Body of pancreas (tissue), 4 donors: Measurements from ENCODE around the gene ARHGEF3. TPM values are rescaled to one million over a fixed set of nuclear protein-coding genes. Genes with fewer than 3 reads are reported as not detected.
A peak's percentile ranks its signal among the peaks of the same experiment; 100 is the strongest.

Experiments
- ATAC-seq: fragments of 150-250 bp; one replicate; pipeline ENCODE4 v1.9.1; 2016
- DNase-seq, 4 donors: peaks; one replicate each; pipeline ENCODE4 v3.0.0-alpha.2; 2019
- H3K27ac ChIP-seq, 4 donors: fragments of 200-600 bp; sonication (generic); 1 replicate in 3 of 4; 2 replicates in 1 of 4; pipeline versions ENCODE4 v1.5.1 to v1.6.1; 2016 to 2019; ENCODE audit warnings: mild to moderate bottlenecking in 1 of 4, mixed read lengths in 1 of 4, moderate library complexity in 1 of 4
- H3K27me3 ChIP-seq, 2 donors: fragments of 200-600 bp; sonication (generic); one replicate each; pipeline ENCODE4 v1.6.0; 2016; ENCODE audit warnings: mild to moderate bottlenecking in 1 of 2
- H3K36me3 ChIP-seq, 2 donors: fragments of 200-600 bp; sonication (generic); replicated peaks in 1 of 2; 2 replicates each; pipeline ENCODE4 v1.5.1; 2016; ENCODE audit warnings: low read depth in 2 of 2; ENCODE audit not compliant: insufficient read depth in 1 of 2
- H3K4me1 ChIP-seq: fragments of 200-600 bp; sonication (generic); one replicate; pipeline ENCODE4 v1.6.0; 2016
- H3K4me3 ChIP-seq, 2 donors: fragments of 200-600 bp; sonication (generic); 1 replicate in 1 of 2; 2 replicates in 1 of 2; pipeline ENCODE4 v1.5.1; 2016 to 2019
- H3K9me3 ChIP-seq, 3 donors: fragments of 200-600 bp; sonication (generic); 1 replicate in 2 of 3; 2 replicates in 1 of 3; pipeline ENCODE4 v1.5.1; 2016
- CTCF ChIP-seq, 7 experiments: fragments of 450-650 bp in 4 of 7; fragments of 200-600 bp in 3 of 7; sonication (generic) in 3 of 7; IDR thresholded peaks; one replicate each; pipeline ENCODE4 v1.5.1; 2016 to 2019; ENCODE audit warnings: antibody characterized with exemption in 7 of 7
- POLR2A ChIP-seq, 3 donors: fragments of 450-650 bp; IDR thresholded peaks; one replicate each; pipeline ENCODE4 v1.6.1; 2016; ENCODE audit warnings: antibody characterized with exemption in 3 of 3, mild to moderate bottlenecking in 2 of 3
- WGBS, 2 donors: methylation state at CpG; one replicate each; pipeline ENCODE4 v1.1.5; 2017; 5-methylcytosine and 5-hydroxymethylcytosine counted together
- intact Hi-C: fragments of 100-400 bp; cut with DNase I; formaldehyde crosslinking; loops from one replicate; pipeline ENCODE4 v1.15.1; 2023
- total RNA-seq, 2 donors: library from RNA; depleted of rRNA; stranded (reverse); fragments of >200 nt; gene quantifications; one replicate each; pipeline ENCODE4 v1.1.0, GENCODE V29; 2016

Gene ARHGEF3
- total RNA-seq, 2 donors from 2014 or later: 27.4 to 38.7 TPM

DNA sequence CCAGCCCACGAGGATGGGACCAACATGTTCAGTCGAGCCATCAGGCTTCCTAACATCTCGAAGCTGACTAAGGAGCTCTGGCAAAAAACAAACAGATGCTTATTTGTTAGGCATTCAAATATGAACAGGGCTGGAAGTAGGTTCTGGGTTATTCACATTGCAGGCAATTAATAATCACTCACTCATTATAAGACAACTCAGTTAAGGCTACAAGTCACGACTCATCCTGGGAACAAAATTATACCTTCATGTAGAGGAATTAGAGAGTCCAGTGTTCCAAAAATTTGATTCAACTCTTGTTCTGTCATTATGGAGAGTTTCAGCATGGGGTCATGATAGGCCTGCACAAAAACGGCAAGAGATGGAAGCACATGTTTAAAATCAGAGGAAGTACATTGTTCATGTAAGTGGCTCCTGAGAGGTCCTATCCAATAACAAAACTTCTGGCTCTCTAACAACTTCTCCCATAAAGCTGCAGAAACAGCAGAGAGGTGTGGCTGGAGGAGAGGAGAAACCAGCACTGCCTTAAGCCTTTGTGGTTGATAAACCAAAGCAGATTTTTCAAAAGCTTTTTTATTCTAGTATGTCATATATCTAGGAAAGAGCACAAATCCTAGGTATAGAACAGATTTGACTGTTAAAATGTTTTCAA lies 50.6 kb downstream of the ARHGEF3 start:
- H3K27ac ChIP-seq: peak overlapping the region; percentile 19 to 69 (median 28)

GRCh38 chr3:56748663-56749231 lies 53.0 kb downstream of the ARHGEF3 start:
- peak; percentile 81 for ATAC-seq
- intact Hi-C loops: no loop called here
- no peak for TF ChIP-seq CTCF (IDR thresholded peaks at IDR 0.05)
- no peak for TF ChIP-seq POLR2A (IDR thresholded peaks at IDR 0.05)
- peak overlapping the region; percentile 40 to 69 (median 53) for H3K27ac ChIP-seq
- 10% methylated on average over 8 of the region's 8 CpGs for WGBS, 2 donors
- DNase-seq: peak; percentile 34 to 63 (median 48)
- no peaks in the 10 kb centered on the region for H3K27me3 ChIP-seq
- peaks cover 55% of the 10 kb centered on the region for H3K4me1 ChIP-seq
- peaks cover 0 to 8% of the 10 kb centered on the region in 2 donors for H3K36me3 ChIP-seq
- no peak overlapping the region for H3K4me3 ChIP-seq
- no peaks in the 10 kb centered on the region for H3K9me3 ChIP-seq

More for the DNA sequence above, 50.6 kb downstream of the ARHGEF3 start:
- ATAC-seq (no peak), DNase-seq (no peak)
- intact Hi-C loops: no loop called here
- H3K9me3 ChIP-seq: no peaks in the 10 kb centered on the region
- peaks cover 0 to 5% of the 10 kb centered on the region in 2 donors for H3K36me3 ChIP-seq
- no peak for TF ChIP-seq CTCF (IDR thresholded peaks at IDR 0.05)
- WGBS, 2 donors: 27 to 30% methylated on average over 5 of the region's 5 CpGs
- peaks cover 71% of the 10 kb centered on the region for H3K4me1 ChIP-seq
- no peak overlapping the region for H3K4me3 ChIP-seq
- no peaks in the 10 kb centered on the region for H3K27me3 ChIP-seq

GRCh38 chr3:56747150-56747549 lies 54.6 kb downstream of the ARHGEF3 start:
- Histone ChIP-seq H3K27ac (peak overlapping the region; percentile 39 to 69 (median 50)), H3K9me3 (no peaks in the 10 kb centered on the region), H3K27me3 (no peaks in the 10 kb centered on the region), H3K4me3 (no peak overlapping the region), H3K4me1 (peaks cover 46% of the 10 kb centered on the region), H3K36me3 (peaks cover 0 to 17% of the 10 kb centered on the region in 2 donors)
- intact Hi-C loops: no loop called here
- ATAC-seq: no peak
- TF ChIP-seq POLR2A (IDR thresholded peaks at IDR 0.05) (no peak), CTCF (IDR thresholded peaks at IDR 0.05) (no peak)
- peak in 3 of 4 donors; percentile 39 to 61 (median 50) for DNase-seq
- 58% methylated on average over 2 of the region's 2 CpGs for WGBS, 2 donors

GRCh38 chr3:56744016-56744415 lies 57.7 kb downstream of the ARHGEF3 start:
- no peaks in the 10 kb centered on the region for H3K9me3 ChIP-seq
- TF ChIP-seq CTCF (IDR thresholded peaks at IDR 0.05): no peak
- no peak for TF ChIP-seq POLR2A (IDR thresholded peaks at IDR 0.05)
- no peak overlapping the region for H3K27ac ChIP-seq
- intact Hi-C loops: no loop called here
- DNase-seq: no peak
- H3K27me3 ChIP-seq: no peaks in the 10 kb centered on the region
- H3K4me3 ChIP-seq: no peak overlapping the region
- 87 to 90% methylated on average over 5 of the region's 5 CpGs for WGBS, 2 donors
- no peak for ATAC-seq
- peaks cover 0 to 17% of the 10 kb centered on the region in 2 donors for H3K36me3 ChIP-seq
- H3K4me1 ChIP-seq: peaks cover 21% of the 10 kb centered on the region

GRCh38 chr3:56742887-56743286 lies 58.9 kb downstream of the ARHGEF3 start:
- TF ChIP-seq POLR2A (IDR thresholded peaks at IDR 0.05) (no peak), CTCF (IDR thresholded peaks at IDR 0.05) (no peak)
- intact Hi-C loops: no loop called here
- 79% methylated on average over 3 of the region's 3 CpGs for WGBS, 2 donors
- Histone ChIP-seq H3K9me3 (no peaks in the 10 kb centered on the region), H3K27ac (no peak overlapping the region), H3K36me3 (peaks cover 0 to 17% of the 10 kb centered on the region in 2 donors), H3K27me3 (no peaks in the 10 kb centered on the region), H3K4me1 (peaks cover 10% of the 10 kb centered on the region), H3K4me3 (no peak overlapping the region)
- ATAC-seq (no peak), DNase-seq (no peak)
